Liver (tissue), 9 donors: ENCODE data around the gene TAAR1. TPM values are rescaled to one million over a fixed set of nuclear protein-coding genes. Genes with fewer than 3 reads are reported as not detected.

Source experiments
- DNase-seq: peaks from one replicate; pipeline ENCODE4 v3.0.0-alpha.2; 2017; ENCODE audit warnings: low spot score
- H3K27ac ChIP-seq, 2 donors: one replicate each; pipeline ENCODE4 v1.7.0; 2013; ENCODE audit warnings: inconsistent platforms in 2 of 2, low read length in 2 of 2, control low read depth in 1 of 2, low read depth in 1 of 2, mild to moderate bottlenecking in 1 of 2
- H3K27me3 ChIP-seq, 4 donors: one replicate each; pipeline versions ENCODE4 v1.6.1 to v1.7.0; 2013; ENCODE audit warnings: low read length in 3 of 4, inconsistent platforms in 1 of 4, mild to moderate bottlenecking in 1 of 4, moderate library complexity in 1 of 4; ENCODE audit not compliant: control insufficient read depth in 4 of 4, insufficient read depth in 4 of 4
- H3K36me3 ChIP-seq, 4 donors: one replicate each; pipeline versions ENCODE4 v1.6.1 to v1.7.0; 2013; ENCODE audit warnings: low read length in 3 of 4, mild to moderate bottlenecking in 3 of 4, low read depth in 1 of 4, moderate library complexity in 1 of 4; ENCODE audit not compliant: control insufficient read depth in 4 of 4, insufficient read depth in 3 of 4
- H3K4me1 ChIP-seq, 4 donors: one replicate each; pipeline versions ENCODE4 v1.6.1 to v1.7.0; 2013; ENCODE audit warnings: low read length in 3 of 4, mild to moderate bottlenecking in 3 of 4, moderate library complexity in 1 of 4; ENCODE audit not compliant: control insufficient read depth in 4 of 4, insufficient read depth in 4 of 4
- H3K4me3 ChIP-seq, 3 donors: one replicate each; pipeline versions ENCODE4 v1.6.1 to v1.7.0; 2013; ENCODE audit warnings: low read length in 3 of 3, control low read depth in 1 of 3, low read depth in 1 of 3, mild to moderate bottlenecking in 1 of 3
- H3K9ac ChIP-seq, 2 donors: one replicate each; pipeline ENCODE4 v1.7.0; 2013; ENCODE audit warnings: low read length in 2 of 2, mild to moderate bottlenecking in 2 of 2, moderate library complexity in 2 of 2, control low read depth in 1 of 2, low read depth in 1 of 2
- H3K9me3 ChIP-seq, 4 donors: one replicate each; pipeline versions ENCODE4 v1.6.1 to v1.7.0; 2013; ENCODE audit warnings: low read length in 3 of 4; ENCODE audit not compliant: control insufficient read depth in 4 of 4
- CTCF ChIP-seq: fragments of 150-350 bp; IDR thresholded peaks from 2 replicates; pipeline ENCODE4 v1.5.1; 2017; ENCODE audit warnings: improper control_type of control experiment, low read depth, low read length; ENCODE audit not compliant: missing input control
- EGR1 ChIP-seq, 2 donors: IDR thresholded peaks; 2 replicates each; pipeline ENCODE4 v1.6.1; 2016 to 2018; ENCODE audit warnings: antibody characterized with exemption in 2 of 2, low read depth in 2 of 2
- FOXA1 ChIP-seq: IDR thresholded peaks from 2 replicates; pipeline ENCODE4 v1.6.1; 2016; ENCODE audit warnings: antibody characterized with exemption
- FOXA2 ChIP-seq: IDR thresholded peaks from 2 replicates; pipeline ENCODE4 v1.6.1; 2016; ENCODE audit warnings: antibody characterized with exemption
- GABPA ChIP-seq, 2 donors: IDR thresholded peaks in 1 of 2; conservative IDR thresholded peaks in 1 of 2; 2 replicates each; pipeline ENCODE4 v1.6.1; 2016; ENCODE audit warnings: antibody characterized with exemption in 2 of 2, mild to moderate bottlenecking in 1 of 2, moderate library complexity in 1 of 2
- HNF4A ChIP-seq, 2 donors: conservative IDR thresholded peaks; 2 replicates each; pipeline ENCODE4 v1.6.1; 2016; ENCODE audit warnings: antibody characterized with exemption in 2 of 2, mild to moderate bottlenecking in 2 of 2
- JUND ChIP-seq, 2 donors: IDR thresholded peaks; 2 replicates each; pipeline ENCODE4 v1.6.1; 2016; ENCODE audit warnings: antibody characterized with exemption in 2 of 2
- NR2F2 ChIP-seq: IDR thresholded peaks from 2 replicates; pipeline ENCODE4 v1.6.1; 2016; ENCODE audit warnings: antibody characterized with exemption
- RAD21 ChIP-seq, 2 donors: IDR thresholded peaks; 2 replicates each; pipeline ENCODE4 v1.6.1; 2016; ENCODE audit warnings: antibody characterized with exemption in 2 of 2, mild to moderate bottlenecking in 2 of 2
- REST ChIP-seq: IDR thresholded peaks from 2 replicates; pipeline ENCODE4 v1.6.1; 2016; ENCODE audit warnings: antibody characterized with exemption, mild to moderate bottlenecking
- TAF1 ChIP-seq: conservative IDR thresholded peaks from 2 replicates; pipeline ENCODE4 v1.6.1; 2016; ENCODE audit warnings: antibody characterized with exemption, mild to moderate bottlenecking
- YY1 ChIP-seq: IDR thresholded peaks from 2 replicates; pipeline ENCODE4 v1.6.1; 2016; ENCODE audit warnings: antibody characterized with exemption, mild to moderate bottlenecking
- ZBTB33 ChIP-seq: IDR thresholded peaks from 2 replicates; pipeline ENCODE4 v1.6.1; 2016; ENCODE audit warnings: antibody characterized with exemption
- WGBS: extraction: QIAGEN DNeasy Blood & Tissue Kit; methylation state at CpG from one replicate; pipeline ENCODE4 v1.1.7; 2013; 5-methylcytosine and 5-hydroxymethylcytosine counted together
- polyA plus RNA-seq, 2 donors: library from polyadenylated mRNA; stranded (reverse) in 1 of 2; unstranded in 1 of 2; fragments of 200-250 nt in 1 of 2; fragments of >200 nt in 1 of 2; fragmentation: Nextera tagmentation in 1 of 2; extraction: Ambion mirVana in 1 of 2; gene quantifications; one replicate each; pipeline versions ENCODE4 v1.2.1 to v1.2.3, GENCODE V29; 2013 to 2015
- total RNA-seq, 2 donors: library from RNA; depleted of rRNA; stranded (reverse); fragments of >200 nt; gene quantifications; one replicate each; pipeline ENCODE4 v1.2.3, GENCODE V29; 2014
- TF ChIP-seq, protein P1 (sequence below): IDR thresholded peaks from 2 replicates; pipeline ENCODE4 v1.6.1; 2016; ENCODE audit warnings: antibody characterized with exemption
- donor health status: healthy.
- donor health status: healthy.
- donor health status: healthy.
- donor health status: healthy.
- donor health status: healthy.

TAAR1 gene
- total and polyA plus RNA-seq, 4 donors = not detected

DNA sequence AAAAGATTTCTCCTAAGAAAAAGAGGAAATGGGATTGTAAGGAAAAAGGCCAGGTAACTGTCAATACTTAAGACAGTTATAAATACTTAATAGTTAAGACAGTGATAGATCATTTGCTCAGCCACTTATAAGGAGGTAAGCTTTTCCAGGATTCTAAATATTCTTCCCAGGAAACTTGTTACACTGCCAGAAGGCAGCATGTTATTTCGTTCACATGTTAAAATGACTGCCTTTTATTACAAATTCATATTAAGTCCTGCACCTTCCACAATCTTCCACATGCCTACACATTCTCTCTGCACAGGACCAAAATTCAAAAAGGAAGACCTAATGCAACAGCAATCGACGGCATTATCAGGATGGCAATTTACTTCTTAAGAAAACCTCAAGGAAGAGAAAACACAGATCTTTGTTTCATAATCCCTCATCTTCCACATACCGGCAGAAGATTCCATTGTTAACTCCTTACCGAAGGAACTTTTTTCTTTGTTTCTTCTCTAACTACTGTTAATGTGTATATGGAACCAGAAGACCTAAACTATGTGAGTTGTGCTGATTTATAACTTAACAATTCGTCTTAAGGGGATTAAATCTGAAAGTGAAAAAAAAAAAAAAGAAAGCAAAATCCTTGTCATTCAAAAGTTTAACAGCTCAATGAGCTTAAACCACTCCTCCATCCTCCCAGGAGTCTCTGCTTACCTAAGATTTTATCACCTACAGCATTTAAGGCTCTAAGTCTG, 35.7 kb downstream of the TAAR1 start:
- 59% methylated on average over 6 of the region's 6 CpGs for WGBS
- H3K36me3 ChIP-seq = no peaks in the 10 kb centered on the region
- no peaks in the 10 kb centered on the region for H3K9me3 ChIP-seq
- no peak for TF ChIP-seq FOXA2
- no peak for TF ChIP-seq FOXA1
- no peak for TF ChIP-seq JUND (IDR thresholded peaks at IDR 0.05)
- no peak for TF ChIP-seq NR2F2
- TF ChIP-seq CTCF = no peak
- no peak for TF ChIP-seq YY1
- no peak for TF ChIP-seq ZBTB33
- TF ChIP-seq REST = no peak
- DNase-seq = no peak
- H3K4me3 ChIP-seq = no peak overlapping the region
- H3K4me1 ChIP-seq = no peaks in the 10 kb centered on the region
- no peaks in the 10 kb centered on the region for H3K27me3 ChIP-seq
- H3K9ac ChIP-seq = no peak overlapping the region
- no peak overlapping the region for H3K27ac ChIP-seq

DNA sequence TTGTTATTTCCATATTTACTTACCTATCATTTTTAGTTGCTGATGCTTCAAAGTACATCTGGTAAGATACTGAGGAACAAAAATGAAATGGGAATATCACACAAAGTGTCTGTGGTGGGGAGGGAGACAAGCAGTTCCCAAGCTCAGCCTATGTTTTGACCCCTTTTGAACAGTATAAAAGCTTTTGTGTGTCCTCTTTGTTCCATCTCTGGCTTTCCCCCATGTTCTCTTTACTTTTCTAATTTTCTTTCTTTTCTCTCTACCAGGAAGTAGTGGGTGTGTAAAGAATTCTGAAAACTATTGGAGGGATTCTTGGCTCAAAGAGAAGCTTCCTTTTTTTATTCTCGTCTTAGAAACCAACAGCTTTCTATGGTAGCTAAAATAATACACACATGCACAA, 42.3 kb downstream of the TAAR1 start:
- H3K9ac ChIP-seq = no peak overlapping the region
- 72% methylated on average over 1 of the region's 1 CpG for WGBS
- H3K4me3 ChIP-seq = no peak overlapping the region
- DNase-seq = no peak
- no peak overlapping the region for H3K27ac ChIP-seq
- no peaks in the 10 kb centered on the region for H3K36me3 ChIP-seq
- H3K4me1 ChIP-seq = peaks cover 3 to 14% (median 5%) of the 10 kb centered on the region in 4 donors
- H3K27me3 ChIP-seq = no peaks in the 10 kb centered on the region
- H3K9me3 ChIP-seq = no peaks in the 10 kb centered on the region
- TF ChIP-seq HNF4A (conservative IDR thresholded peaks at IDR 0.05) (no peak), JUND (IDR thresholded peaks at IDR 0.05) (no peak), REST (no peak), EGR1 (IDR thresholded peaks at IDR 0.05; ENCODE audit: low read depth in 2 of 2) (no peak), CTCF (no peak), GABPA (IDR thresholded peaks at IDR 0.05 in 1 of 2, conservative IDR thresholded peaks at IDR 0.05 in 1 of 2) (no peak), TAF1 (no peak), FOXA2 (no peak), FOXA1 (no peak), ZBTB33 (no peak), RAD21 (IDR thresholded peaks at IDR 0.05) (no peak)
- TF ChIP-seq, protein P1, sequence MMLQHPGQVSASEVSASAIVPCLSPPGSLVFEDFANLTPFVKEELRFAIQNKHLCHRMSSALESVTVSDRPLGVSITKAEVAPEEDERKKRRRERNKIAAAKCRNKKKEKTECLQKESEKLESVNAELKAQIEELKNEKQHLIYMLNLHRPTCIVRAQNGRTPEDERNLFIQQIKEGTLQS = no peak
